NCI-H82 treated with DMSO at 0.1 percent for 48 hours (cell line): ENCODE measurements around the gene MNAT1.

ENCODE experiments used
- DNase-seq: peaks from one replicate; lab custom pipeline; 2025; ENCODE audit not compliant: unreplicated experiment; lab: John Stamatoyannopoulos, UW

Gene MNAT1

GRCh38 chr14:60956632-60957031 is 222.1 kb downstream of the MNAT1 start:
- no peak for DNase-seq

GRCh38 chr14:60958146-60958545 is 223.6 kb downstream of the MNAT1 start:
- no peak for DNase-seq

- no peak for DNase-seq
These were observed 229.2 kb downstream of the MNAT1 start for GRCh38 chr14:60963761-60964160.

- no peak for DNase-seq
These were observed 230.3 kb downstream of the MNAT1 start for GRCh38 chr14:60964904-60965303.

DNA sequence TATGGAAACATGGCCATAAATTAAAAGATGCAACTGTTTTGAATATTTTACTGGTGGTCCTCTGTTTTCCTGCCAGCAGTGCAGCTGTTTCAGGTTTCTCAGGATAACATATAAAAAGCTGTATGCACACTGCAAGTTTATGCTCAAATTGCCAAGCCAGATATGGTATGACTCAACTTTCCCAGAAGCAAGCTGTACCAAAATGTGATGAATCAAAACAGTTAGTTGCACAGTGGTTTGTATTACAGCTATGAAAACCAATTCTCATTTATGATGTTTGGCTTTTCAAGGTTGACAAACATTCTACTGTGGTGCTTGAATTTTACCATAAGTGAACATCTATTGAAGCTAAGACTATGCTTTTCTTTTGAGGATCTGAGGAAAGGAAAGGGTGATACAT is 230.8 kb downstream of the MNAT1 start:
- DNase-seq, result no peak

- no peak for DNase-seq
These were observed 233.5 kb downstream of the MNAT1 start for GRCh38 chr14:60968099-60968498.

- no peak for DNase-seq
These were observed 234.1 kb downstream of the MNAT1 start for GRCh38 chr14:60968671-60969070.

DNA sequence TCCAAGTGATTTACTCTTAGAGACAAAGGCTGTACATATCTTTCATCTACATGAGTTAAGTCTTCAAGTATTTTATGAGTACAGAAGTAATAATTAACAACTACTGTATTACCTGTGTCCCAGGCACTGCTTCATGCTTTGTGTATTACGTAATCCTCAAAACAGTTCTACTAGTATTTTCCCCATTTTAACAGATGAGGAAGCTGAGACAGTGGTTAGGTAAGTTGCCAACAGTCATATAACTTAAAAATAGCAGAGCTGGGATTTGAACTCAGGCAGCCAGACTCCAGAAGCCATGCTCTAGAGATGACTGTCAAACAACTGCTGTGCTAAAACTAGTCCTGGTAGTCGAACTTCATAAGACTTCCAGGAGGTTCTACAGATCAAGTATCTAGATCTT is 235.6 kb downstream of the MNAT1 start:
- DNase-seq, result no peak

DNA sequence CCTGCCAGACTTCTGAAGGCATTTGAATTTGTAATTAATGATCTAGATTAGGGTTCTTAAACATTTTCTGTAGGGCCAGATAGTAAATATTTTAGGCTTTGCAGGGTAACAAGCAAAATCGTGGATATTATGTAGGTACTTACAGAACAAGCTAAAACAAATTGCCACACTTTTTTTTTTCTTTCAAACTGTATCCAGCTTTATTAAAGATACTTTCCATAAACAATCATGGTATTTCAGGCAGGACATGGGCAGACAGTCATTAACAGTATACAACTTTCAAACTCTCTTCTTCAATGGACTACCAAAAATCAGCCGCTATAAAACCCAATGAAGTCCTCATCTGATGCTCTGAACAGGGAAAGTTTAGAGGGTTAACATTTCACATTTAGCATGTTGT is 236.7 kb downstream of the MNAT1 start:
- no peak for DNase-seq

GRCh38 chr14:60972295-60972694 is 237.7 kb downstream of the MNAT1 start:
- no peak for DNase-seq

DNA sequence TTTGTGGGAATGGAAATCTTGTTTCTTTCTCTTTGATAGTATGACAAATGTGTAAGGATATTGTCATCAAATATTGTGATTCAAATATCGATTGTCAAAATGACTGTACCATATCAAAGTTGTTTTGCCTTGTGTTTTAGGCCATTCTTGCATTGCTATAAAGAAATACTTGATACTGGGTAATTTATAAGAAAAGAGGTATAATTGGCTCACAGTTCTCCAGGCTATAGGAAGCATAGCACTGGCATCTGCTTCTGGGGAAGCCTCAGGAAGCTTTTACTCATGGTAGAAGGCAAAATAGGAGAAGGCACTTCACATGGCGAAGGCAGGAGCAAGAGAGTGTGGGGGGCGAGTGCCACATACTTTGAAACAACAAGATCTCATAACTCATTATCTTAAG is 238.5 kb downstream of the MNAT1 start:
- DNase-seq, result no peak

- DNase-seq, result no peak
These were observed 239.6 kb downstream of the MNAT1 start for GRCh38 chr14:60974090-60974651.

- DNase-seq, result no peak
These were observed 241.0 kb downstream of the MNAT1 start for GRCh38 chr14:60975551-60975950.

GRCh38 chr14:60977847-60978246 is 243.3 kb downstream of the MNAT1 start:
- DNase-seq, result no peak

DNA sequence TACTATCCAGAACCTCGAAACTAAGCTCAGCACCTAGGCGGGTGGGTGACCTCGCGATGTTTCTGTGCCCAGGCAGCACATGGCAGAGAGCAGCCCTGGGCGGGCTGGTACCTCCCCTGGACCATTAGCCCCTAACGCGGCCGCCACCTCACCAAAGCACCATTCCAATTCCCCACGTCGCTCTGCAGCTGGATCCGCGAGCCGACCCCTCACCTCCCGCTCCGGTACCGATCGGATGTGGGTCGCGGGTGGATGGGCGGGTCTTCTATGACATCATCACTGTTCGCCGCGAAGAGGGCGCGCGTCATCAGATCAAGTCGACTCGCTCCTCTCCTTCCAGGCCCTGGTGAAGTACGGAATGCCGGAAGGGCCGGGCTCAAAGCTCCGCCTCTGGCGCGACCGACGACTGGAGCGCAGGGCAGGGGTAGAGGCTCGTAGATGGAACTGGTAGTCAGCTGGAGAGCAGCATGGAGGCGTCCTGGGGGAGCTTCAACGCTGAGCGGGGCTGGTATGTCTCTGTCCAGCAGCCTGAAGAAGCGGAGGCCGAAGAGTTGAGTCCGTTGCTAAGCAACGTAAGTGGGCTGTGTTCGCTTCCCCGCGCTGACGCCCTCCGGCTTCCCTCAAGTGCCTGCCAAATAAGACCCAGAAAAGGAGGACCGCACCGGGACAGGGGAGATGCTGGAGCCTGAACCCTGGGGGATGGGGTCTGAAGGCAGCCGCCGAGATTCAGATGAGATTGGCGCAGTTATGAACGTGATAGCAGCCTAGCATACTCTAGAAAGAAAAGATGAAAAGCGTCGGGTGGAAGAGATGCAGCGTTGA is 246.5 kb downstream of the MNAT1 start, which contains the start of the genes SLC38A6 and TRMT5:
TSS of gene SLC38A6 (plus strand) at position 435 of the 822 bp plus-strand sequence. CDS start at position 468, 33 bp downstream.
TSS of gene TRMT5 (minus strand) at position 269 of the 822 bp plus-strand sequence. CDS start at position 163, 106 bp downstream.
- peak; percentile 76 for DNase-seq

GRCh38 chr14:60981633-60982455 is 247.3 kb downstream of the MNAT1 start:
- no peak for DNase-seq

DNA sequence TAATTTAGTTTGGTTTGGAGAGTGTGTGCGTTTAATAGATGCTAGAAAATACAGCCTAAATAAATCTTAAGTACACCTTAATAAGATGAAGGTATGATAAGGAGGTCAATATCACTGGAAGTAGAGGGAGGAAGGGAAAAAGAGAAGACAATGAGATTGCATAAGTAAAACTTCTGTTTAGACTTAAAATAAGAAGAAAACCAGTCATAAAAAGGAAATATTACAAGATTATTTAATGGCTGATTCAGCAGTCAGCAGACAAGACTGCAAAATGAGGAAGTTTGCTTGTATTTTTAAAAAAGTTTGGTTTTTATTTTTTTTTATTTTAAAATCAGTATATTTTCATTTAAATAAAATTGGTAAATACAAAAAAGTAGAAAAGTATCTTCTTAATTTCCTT is 249.6 kb downstream of the MNAT1 start:
- DNase-seq, result no peak

DNA sequence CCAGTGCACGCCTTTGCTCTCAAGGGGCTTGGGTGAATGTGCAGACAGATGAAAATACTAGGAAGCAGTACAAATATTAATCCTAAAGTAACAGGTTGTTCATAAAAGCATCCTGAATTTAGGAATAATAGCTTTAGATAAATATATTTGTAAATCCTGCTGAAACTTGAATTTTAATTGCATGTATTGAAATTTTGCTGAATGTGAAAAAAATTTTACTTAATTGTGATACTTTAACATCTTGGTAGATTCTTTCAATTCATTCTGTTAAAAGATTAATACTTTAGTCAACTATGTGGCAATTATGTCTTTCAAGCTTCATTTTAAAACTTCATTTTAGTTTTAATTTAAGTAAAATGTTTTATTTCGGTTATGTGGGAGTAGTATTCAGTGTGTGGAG is 251.9 kb downstream of the MNAT1 start:
- no peak for DNase-seq

- DNase-seq, result no peak
These were observed 255.0 kb downstream of the MNAT1 start for GRCh38 chr14:60989599-60989998.

- no peak for DNase-seq
These were observed 264.1 kb downstream of the MNAT1 start for GRCh38 chr14:60998617-60999016.

DNA sequence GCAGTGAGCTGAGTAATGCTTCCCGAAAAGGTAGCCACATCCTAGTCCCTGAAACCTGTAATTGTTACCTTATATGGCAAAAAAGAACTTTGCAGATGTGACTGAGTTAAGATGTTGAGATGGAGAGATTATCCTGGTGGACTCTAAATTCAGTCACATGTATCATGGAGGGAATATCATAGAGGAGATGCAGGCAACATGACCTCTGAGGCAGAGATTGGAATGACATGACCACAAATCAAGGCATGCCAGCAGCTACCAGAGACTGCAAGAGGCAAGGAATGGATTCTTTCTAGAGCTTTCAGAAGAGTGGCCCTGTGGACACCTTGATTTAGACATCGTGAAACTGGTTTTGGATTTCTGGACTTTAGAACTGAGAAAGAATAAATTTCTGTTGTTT is 265.0 kb downstream of the MNAT1 start:
- DNase-seq, result no peak

DNA sequence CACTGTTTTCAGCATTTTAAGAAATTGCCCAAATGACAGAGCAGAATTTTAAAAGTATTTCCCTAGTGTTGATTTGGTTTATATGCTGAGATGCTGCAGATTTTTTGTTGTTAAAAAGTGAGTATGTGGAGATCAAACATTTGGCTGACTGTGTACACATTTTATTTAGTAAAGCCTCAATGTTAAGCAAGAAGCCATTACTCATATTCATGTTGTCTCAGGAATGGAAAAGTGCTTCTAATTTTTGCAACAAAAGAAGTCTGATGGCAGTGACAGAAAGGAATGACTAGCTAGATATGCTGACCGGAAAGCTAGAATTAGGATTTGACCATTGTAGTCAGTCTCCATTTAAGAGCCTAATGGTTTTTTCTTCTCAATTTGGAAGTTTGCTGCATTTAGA is 269.0 kb downstream of the MNAT1 start:
- DNase-seq, result no peak
